GM20000 (cell line): Measurements from ENCODE around the gene CTDP1.
"Not testable (repeated sequence)": the region's sequence is repeated elsewhere in the genome, so short reads cannot be mapped to it uniquely, and the experiment has no call there.

Source experiments
- DNase-seq: peaks from one replicate; pipeline ENCODE4 v3.0.0; 2012; ENCODE audit warnings: low spot score
- TF ChIP-seq, protein P1 (sequence below): IDR thresholded peaks from 2 replicates; pipeline ENCODE4 v1.5.1; 2012; ENCODE audit warnings: mild to moderate bottlenecking, control low read depth; ENCODE audit errors: extremely low read depth, missing control alignments

CTDP1 gene

DNA sequence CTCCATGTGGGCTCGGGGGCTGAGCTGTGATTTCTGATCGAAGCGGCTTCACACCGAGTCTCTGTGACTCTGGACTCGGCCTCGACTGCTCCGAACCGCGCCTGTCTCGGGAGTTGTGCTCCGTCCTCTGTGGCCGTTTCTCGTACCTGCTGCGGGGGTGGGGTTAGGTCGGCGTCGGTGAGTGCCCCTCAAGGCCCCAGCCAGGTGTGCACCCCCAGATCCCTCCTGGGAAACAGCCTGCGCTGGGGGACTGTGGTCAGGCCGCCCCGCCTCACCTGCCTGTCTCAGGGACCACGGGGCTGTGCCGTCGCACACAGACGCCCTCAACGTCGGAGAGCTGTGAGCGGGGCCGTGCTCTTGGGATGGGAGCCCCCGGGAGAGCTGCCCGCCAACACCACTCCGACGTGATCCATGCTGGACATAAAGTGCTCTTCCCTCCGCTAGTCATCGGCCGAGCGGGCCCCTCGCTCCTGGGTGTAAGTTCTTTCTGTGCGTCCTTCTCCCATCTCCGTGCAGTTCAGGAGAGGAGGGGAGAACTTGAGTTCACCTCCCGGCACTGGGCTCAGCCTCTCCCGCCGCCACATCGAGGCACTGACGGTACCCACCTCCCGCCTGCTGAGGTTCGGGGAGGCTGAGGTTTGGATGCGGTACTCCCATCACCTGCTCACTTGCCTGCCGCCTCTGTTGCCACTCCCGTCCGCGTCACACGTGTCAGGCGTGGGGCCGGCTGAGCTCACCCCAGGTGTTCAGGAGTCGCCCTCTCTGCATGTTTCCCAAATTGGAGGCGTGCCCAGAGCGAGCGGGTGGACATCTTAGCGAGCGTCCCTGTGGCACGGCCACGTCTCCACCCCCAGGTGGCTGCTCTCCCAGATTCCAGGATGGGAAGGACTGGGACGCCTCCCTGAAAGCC, 55.7 kb downstream of the CTDP1 start:
- TF ChIP-seq, protein P1, sequence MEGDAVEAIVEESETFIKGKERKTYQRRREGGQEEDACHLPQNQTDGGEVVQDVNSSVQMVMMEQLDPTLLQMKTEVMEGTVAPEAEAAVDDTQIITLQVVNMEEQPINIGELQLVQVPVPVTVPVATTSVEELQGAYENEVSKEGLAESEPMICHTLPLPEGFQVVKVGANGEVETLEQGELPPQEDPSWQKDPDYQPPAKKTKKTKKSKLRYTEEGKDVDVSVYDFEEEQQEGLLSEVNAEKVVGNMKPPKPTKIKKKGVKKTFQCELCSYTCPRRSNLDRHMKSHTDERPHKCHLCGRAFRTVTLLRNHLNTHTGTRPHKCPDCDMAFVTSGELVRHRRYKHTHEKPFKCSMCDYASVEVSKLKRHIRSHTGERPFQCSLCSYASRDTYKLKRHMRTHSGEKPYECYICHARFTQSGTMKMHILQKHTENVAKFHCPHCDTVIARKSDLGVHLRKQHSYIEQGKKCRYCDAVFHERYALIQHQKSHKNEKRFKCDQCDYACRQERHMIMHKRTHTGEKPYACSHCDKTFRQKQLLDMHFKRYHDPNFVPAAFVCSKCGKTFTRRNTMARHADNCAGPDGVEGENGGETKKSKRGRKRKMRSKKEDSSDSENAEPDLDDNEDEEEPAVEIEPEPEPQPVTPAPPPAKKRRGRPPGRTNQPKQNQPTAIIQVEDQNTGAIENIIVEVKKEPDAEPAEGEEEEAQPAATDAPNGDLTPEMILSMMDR, result no peak
- DNase-seq, result no peak

DNA sequence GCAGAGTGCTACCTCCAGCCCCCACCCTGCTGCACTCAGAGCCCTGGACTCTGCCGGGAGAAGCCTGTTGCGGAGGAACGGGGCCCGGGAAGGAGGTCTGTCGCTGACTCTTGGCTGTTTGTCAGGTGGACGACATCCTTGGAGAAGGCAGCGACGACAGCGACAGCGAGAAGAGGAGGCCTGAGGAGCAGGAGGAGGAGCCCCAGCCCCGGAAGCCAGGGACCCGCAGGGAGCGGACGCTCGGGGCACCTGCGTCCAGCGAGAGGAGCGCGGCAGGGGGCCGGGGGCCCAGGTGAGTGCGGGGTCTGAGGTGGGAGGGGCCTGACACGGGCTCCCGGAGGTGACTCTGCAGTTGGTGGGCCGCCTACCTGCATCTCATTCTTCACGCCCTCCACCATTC, 56.6 kb downstream of the CTDP1 start:
- DNase-seq, result no peak
- TF ChIP-seq, protein P1, result no peak

DNA sequence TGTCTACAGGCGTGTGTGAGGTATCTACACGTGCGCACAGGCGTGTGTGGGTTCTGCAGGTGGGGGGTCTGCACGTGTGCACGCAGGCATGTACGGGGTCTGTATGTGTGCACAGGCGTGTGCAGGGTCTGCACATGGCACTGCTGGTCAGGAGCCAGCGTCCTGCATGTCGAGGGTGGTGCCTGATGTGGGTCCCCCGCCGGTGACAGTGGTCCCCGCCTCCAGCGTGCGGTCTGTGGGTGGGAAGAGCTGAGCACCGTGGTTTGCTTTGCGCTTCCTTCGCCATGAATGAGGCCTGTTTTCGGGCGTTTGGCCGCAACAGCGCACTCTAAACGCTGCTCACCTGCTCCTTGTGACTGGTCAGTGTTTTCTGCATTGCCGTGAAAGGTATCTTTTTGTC, 57.2 kb downstream of the CTDP1 start:
- TF ChIP-seq, protein P1, result no peak
- DNase-seq, result no peak

DNA sequence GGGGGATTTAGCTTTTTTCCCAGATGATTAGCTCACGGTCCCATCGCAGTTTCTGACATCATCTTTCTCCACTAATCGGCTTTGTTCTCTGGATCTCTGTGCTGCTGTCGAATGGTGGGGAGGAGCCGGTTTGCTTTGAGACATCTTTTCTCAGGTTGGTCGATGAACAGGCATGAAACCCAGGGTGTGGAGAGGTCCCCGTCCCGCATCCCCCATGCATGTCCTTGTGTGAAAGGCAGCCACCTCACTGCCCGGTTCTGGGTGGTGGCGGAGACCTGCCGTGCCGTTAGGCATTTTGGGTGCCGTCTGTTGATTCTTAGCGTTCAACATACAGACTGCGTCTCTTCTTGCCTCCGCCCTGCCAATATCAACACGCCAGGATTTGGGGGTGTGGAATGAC, 57.8 kb downstream of the CTDP1 start:
- TF ChIP-seq, protein P1, result no peak
- DNase-seq, result no peak

DNA sequence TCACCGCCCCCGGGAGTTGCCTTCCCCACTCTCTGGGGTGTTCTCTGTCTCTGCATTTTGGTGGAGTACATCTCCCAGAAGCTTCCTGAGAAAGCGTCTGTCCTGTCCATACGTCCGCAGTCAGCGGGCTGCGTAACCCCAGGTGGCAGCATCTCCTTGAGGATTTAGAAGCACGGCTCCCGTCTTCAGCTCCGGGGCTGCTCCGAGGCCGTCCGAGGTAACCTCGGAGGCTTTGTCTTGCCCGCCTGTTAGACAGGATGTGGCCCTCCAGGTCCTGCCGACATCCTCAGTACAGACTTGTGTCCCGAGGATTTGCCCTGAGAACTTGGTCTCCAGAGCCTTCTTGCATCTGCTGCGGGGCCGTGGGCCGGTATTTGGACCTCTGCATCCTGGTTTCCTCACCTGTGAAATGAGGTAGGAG, 58.4 kb downstream of the CTDP1 start:
- no peak for DNase-seq
- TF ChIP-seq, protein P1, result no peak

DNA sequence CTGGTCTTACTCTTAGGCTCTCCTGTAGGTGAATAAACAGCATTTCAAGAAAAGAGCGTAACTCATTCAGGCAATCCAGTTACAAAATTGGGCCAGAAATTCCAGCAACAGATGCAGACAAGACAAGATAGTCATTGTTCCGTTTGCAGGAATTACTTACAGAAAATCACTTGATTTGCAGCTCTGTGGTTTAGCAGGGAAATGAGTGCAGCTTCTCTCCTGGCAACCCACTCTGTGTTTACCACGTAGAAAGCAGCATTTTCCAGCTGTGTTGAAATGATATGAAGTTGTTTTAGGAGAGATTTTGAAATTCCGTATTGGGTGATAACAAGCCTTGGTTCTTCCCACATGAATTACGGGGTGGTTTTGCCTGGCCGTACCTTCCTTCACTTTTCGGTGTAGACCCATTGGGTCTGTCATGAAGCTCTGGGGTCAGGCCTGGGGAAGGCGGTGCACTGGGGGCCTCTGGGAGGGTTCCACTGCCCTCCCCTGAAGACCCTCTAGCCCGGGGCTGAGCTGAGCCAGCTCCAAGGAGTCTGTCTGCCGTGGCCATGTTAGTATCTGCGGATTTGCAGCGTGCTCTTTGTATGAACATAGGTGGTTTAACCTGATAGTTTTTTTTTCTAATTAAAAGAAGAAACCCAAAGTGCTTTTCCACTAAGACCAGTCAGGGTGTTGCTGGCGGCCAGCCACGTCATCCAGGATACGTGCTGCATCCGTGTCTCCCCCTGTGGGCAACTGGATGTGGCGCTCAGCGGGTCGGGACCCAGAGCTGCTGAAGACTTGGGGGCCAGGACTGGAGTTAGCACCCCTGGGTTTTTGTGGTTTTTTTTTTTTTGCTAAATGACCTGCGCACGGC, 59.2 kb downstream of the CTDP1 start:
- TF ChIP-seq, protein P1, result no peak
- no peak for DNase-seq

DNA sequence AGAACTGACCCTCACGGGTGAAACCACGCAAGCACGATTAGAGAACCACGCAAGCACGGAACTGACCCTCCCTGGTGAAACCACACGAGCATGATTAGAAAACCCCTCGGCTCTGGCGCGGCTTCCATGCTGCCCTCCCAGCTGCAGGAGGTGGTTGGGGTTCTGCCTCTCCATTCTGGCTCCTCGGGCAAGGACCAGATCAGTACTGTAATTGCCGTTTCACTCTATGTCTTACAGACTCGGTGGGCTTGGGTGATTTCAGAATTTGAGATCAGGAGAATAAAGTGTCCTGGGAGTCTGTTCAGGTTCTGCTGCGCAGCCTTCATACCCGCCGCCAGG, 59.8 kb downstream of the CTDP1 start:
- DNase-seq, result no peak
- TF ChIP-seq, protein P1, result no peak

DNA sequence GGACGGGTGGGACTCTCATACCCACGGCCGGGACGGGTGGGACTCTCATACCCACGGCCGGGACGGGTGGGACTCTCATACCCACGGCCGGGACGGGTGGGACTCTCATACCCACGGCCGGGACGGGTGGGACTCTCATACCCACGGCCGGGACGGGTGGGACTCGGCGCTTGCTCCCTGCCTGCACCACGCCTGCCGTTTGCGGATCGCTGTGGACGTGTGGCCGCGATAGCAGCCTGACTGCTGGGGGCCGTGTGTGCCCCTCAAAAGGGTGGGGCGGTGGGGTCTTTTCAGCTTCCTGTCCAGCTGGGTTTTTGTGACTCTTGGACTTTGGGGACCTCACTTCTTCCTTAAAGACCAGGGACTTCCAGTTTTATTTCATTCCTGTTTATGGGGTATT, 60.4 kb downstream of the CTDP1 start:
- DNase-seq, result not testable (repeated sequence)
